HepG2 (cell line): ENCODE measurements around the gene SLC19A1. TPM values are rescaled to one million over a fixed set of nuclear protein-coding genes. Genes with fewer than 3 reads are reported as not detected.

Experiments
- FOSL1 ChIP-seq: sonication (generic); formaldehyde crosslinking; IDR thresholded peaks from 2 replicates; pipeline ENCODE4 v1.9.0; 2021; ENCODE audit warnings: missing genetic modification reagents, borderline replicate concordance
- HDAC1 ChIP-seq: sonication (generic); formaldehyde crosslinking; IDR thresholded peaks from 2 replicates; pipeline ENCODE4 v1.5.1; 2020; ENCODE audit warnings: mild to moderate bottlenecking, missing genetic modification reagents
- HMGA1 ChIP-seq: sonication (generic); formaldehyde crosslinking; conservative IDR thresholded peaks from 2 replicates; pipeline ENCODE4 v1.4.0; 2020; ENCODE audit warnings: missing genetic modification reagents
- MIER2 ChIP-seq: IDR thresholded peaks from 2 replicates; pipeline ENCODE4 v1.6.1; 2016; ENCODE audit warnings: missing biosample characterization, missing genetic modification reagents
- MTF1 ChIP-seq: sonication (generic); formaldehyde crosslinking; IDR thresholded peaks from 2 replicates; pipeline ENCODE4 v1.5.0; 2020; ENCODE audit warnings: missing genetic modification reagents
- NRL ChIP-seq: sonication (generic); formaldehyde crosslinking; IDR thresholded peaks from 2 replicates; pipeline ENCODE4 v1.5.0; 2020; ENCODE audit warnings: missing genetic modification reagents, mild to moderate bottlenecking, moderate library complexity, borderline replicate concordance
- SP140L ChIP-seq: sonication (generic); formaldehyde crosslinking; IDR thresholded peaks from 2 replicates; pipeline ENCODE4 v1.4.0; 2020; ENCODE audit warnings: missing genetic modification reagents, borderline replicate concordance
- SP4 ChIP-seq: sonication (generic); formaldehyde crosslinking; IDR thresholded peaks from 2 replicates; pipeline ENCODE4 v1.8.1; 2023; ENCODE audit warnings: mild to moderate bottlenecking, missing genetic modification reagents
- STAG1 ChIP-seq: sonication (generic); formaldehyde crosslinking; IDR thresholded peaks from 2 replicates; pipeline ENCODE4 v1.4.0; 2020; ENCODE audit warnings: missing genetic modification reagents
- ZBTB42 ChIP-seq: sonication (generic); formaldehyde crosslinking; IDR thresholded peaks from 2 replicates; pipeline ENCODE4 v1.5.0; 2020; ENCODE audit warnings: mild to moderate bottlenecking, missing genetic modification reagents
- ZNF317 ChIP-seq: sonication (generic); formaldehyde crosslinking; IDR thresholded peaks from 2 replicates; pipeline ENCODE4 v1.5.0; 2020; ENCODE audit warnings: mild to moderate bottlenecking, missing genetic modification reagents
- ZNF329 ChIP-seq: sonication (generic); formaldehyde crosslinking; IDR thresholded peaks from 2 replicates; pipeline ENCODE4 v1.9.0; 2021; ENCODE audit warnings: low read depth, mild to moderate bottlenecking, missing genetic modification reagents
- ZNF34 ChIP-seq: sonication (generic); formaldehyde crosslinking; IDR thresholded peaks from 2 replicates; pipeline ENCODE4 v1.4.0; 2020; ENCODE audit warnings: mild to moderate bottlenecking, missing genetic modification reagents, borderline replicate concordance
- ZNF549 ChIP-seq: sonication (generic); formaldehyde crosslinking; IDR thresholded peaks from 2 replicates; pipeline ENCODE4 v1.5.0; 2020; ENCODE audit warnings: missing genetic modification reagents
- ZNF761 ChIP-seq: sonication (generic); formaldehyde crosslinking; conservative IDR thresholded peaks from 2 replicates; pipeline ENCODE4 v1.4.0; 2020; ENCODE audit warnings: mild to moderate bottlenecking, missing genetic modification reagents
- ZNF792 ChIP-seq: IDR thresholded peaks from 2 replicates; pipeline ENCODE4 v1.6.1; 2016
- ZZZ3 ChIP-seq: sonication (generic); formaldehyde crosslinking; IDR thresholded peaks from 2 replicates; pipeline ENCODE4 v1.4.0; 2020; ENCODE audit warnings: missing genetic modification reagents, mild to moderate bottlenecking, borderline replicate concordance
- polyA plus RNA-seq, 8 experiments: library from polyadenylated mRNA; depleted of rRNA in 3 of 8; stranded (reverse) in 7 of 8; unstranded in 1 of 8; fragments of >200 nt; fragmentation: Illumina TruSeq in 4 of 8; extraction: Trizol in 4 of 8; gene quantifications; 2 replicates each; pipeline versions ENCODE4 v1.2.1 to v1.2.3, GENCODE V29; 2011 to 2016; ENCODE audit warnings: low read depth in 4 of 8, missing spikeins in 1 of 8, mixed read lengths in 1 of 8; ENCODE audit not compliant: insufficient read depth in 1 of 8
- total RNA-seq, 5 experiments: library from RNA; depleted of rRNA; stranded (reverse); fragments of >200 nt; fragmentation: Illumina TruSeq; extraction: Trizol; gene quantifications; 2 replicates each; pipeline ENCODE4 v1.2.3, GENCODE V29; 2016; ENCODE audit warnings: low read depth in 1 of 5
- TF ChIP-seq, protein P1 (sequence below): sonication (generic); formaldehyde crosslinking; IDR thresholded peaks from 2 replicates; pipeline ENCODE4 v1.5.0; 2020; ENCODE audit warnings: mild to moderate bottlenecking, low read depth, missing genetic modification reagents, borderline replicate concordance
- TF ChIP-seq, protein P2 (sequence below): sonication (generic); formaldehyde crosslinking; IDR thresholded peaks from 2 replicates; pipeline ENCODE4; 2020; ENCODE audit warnings: missing genetic modification reagents, mild to moderate bottlenecking, borderline replicate concordance
- TF ChIP-seq, protein P3 (sequence below): sonication (generic); formaldehyde crosslinking; IDR thresholded peaks from 2 replicates; pipeline ENCODE4 v1.4.0; 2020; ENCODE audit warnings: missing genetic modification reagents, mild to moderate bottlenecking, borderline replicate concordance
- TF ChIP-seq, protein P4 (sequence below): sonication (generic); formaldehyde crosslinking; IDR thresholded peaks from 2 replicates; pipeline ENCODE4 v1.5.0; 2020; ENCODE audit warnings: missing genetic modification reagents
- TF ChIP-seq, protein P5 (sequence below): sonication (generic); formaldehyde crosslinking; IDR thresholded peaks from 2 replicates; pipeline ENCODE4 v1.5.0; 2020; ENCODE audit warnings: missing genetic modification reagents

The SLC19A1 gene
- total and polyA plus RNA-seq, 2 of the 13 experiments (the other 11 are each of a cell fraction or from before 2014, with no cell fraction given), result 21.8 to 23.0 TPM

DNA sequence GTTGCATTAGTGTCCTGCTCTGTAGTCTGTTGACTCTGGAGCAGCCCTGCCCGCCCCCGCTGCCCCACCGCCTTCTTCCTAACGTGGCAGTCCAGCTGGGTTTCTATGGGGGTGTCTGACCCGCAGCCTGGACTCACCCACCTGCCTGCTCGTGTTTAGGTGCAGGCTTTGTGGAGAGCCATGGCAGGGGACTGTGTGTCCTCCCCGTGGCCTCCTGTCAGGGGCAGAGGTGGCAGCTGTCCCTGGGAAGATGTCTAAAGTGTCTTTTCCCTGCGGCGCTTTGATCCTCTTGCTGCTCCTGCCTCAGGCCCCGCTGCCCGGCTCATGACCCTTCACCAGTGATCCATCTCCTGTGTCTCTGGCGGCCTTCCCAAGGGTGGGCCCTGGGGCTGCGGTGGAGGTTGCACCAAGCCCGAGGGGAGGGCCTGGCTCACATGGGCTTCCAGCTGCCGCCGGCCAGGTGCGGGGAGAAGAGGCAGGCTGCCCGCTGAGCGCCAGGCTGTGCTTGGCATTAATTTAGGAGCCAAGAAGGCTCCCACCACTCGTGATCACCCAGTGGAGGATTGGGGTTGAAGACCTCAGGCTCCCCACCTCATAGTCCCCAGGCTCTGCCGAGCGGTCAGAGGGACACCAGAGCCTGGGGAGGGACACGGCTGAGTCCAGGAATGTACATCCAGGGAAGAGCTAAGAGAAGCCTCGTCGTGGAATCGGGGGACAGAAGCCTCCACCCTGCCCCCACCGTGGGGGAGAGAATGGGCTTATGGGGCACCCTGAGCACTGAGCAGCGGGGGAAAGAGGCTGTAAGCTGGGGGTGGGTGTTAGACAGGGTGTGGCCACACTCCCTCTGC, 93.2 kb downstream of the SLC19A1 start (continued):
- TF ChIP-seq NRL (CRISPR knock-in tag) (peak; percentile 67; the same call in 1 of the 2 replicates), ZNF34 (0 out of 2 replicates have a peak, but pooled peaks have one; percentile 6), ZNF317 (CRISPR knock-in tag) (0 out of 2 replicates have a peak, but pooled peaks have one; percentile 31), HMGA1 (CRISPR knock-in tag) (no peak), MIER2 (CRISPR knock-in tag) (peak; percentile 23; the same call in 1 of the 2 replicates), MTF1 (no peak), FOSL1 (no peak), ZNF329 (CRISPR knock-in tag) (peak; percentile 40; the same call in 1 of the 2 replicates), ZNF792 (peak; percentile 70; the same call in 1 of the 2 replicates), HDAC1 (CRISPR knock-in tag) (peak; percentile 75), ZZZ3 (CRISPR knock-in tag) (0 out of 2 replicates have a peak, but pooled peaks have one; percentile 42), SP4 (CRISPR knock-in tag) (peak; percentile 36; the same call in 1 of the 2 replicates), SP140L (CRISPR knock-in tag) (no peak), ZBTB42 (CRISPR knock-in tag) (0 out of 2 replicates have a peak, but pooled peaks have one; percentile 41), ZNF549 (peak; percentile 98), STAG1 (CRISPR knock-in tag) (no peak), ZNF761 (CRISPR knock-in tag) (0 out of 2 replicates have a peak, but pooled peaks have one; percentile 43)
- TF ChIP-seq, protein P1, sequence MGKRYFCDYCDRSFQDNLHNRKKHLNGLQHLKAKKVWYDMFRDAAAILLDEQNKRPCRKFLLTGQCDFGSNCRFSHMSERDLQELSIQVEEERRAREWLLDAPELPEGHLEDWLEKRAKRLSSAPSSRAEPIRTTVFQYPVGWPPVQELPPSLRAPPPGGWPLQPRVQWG, result no peak
- TF ChIP-seq, protein P2, sequence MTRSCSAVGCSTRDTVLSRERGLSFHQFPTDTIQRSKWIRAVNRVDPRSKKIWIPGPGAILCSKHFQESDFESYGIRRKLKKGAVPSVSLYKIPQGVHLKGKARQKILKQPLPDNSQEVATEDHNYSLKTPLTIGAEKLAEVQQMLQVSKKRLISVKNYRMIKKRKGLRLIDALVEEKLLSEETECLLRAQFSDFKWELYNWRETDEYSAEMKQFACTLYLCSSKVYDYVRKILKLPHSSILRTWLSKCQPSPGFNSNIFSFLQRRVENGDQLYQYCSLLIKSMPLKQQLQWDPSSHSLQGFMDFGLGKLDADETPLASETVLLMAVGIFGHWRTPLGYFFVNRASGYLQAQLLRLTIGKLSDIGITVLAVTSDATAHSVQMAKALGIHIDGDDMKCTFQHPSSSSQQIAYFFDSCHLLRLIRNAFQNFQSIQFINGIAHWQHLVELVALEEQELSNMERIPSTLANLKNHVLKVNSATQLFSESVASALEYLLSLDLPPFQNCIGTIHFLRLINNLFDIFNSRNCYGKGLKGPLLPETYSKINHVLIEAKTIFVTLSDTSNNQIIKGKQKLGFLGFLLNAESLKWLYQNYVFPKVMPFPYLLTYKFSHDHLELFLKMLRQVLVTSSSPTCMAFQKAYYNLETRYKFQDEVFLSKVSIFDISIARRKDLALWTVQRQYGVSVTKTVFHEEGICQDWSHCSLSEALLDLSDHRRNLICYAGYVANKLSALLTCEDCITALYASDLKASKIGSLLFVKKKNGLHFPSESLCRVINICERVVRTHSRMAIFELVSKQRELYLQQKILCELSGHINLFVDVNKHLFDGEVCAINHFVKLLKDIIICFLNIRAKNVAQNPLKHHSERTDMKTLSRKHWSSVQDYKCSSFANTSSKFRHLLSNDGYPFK, result peak; percentile 86
- TF ChIP-seq, protein P3, sequence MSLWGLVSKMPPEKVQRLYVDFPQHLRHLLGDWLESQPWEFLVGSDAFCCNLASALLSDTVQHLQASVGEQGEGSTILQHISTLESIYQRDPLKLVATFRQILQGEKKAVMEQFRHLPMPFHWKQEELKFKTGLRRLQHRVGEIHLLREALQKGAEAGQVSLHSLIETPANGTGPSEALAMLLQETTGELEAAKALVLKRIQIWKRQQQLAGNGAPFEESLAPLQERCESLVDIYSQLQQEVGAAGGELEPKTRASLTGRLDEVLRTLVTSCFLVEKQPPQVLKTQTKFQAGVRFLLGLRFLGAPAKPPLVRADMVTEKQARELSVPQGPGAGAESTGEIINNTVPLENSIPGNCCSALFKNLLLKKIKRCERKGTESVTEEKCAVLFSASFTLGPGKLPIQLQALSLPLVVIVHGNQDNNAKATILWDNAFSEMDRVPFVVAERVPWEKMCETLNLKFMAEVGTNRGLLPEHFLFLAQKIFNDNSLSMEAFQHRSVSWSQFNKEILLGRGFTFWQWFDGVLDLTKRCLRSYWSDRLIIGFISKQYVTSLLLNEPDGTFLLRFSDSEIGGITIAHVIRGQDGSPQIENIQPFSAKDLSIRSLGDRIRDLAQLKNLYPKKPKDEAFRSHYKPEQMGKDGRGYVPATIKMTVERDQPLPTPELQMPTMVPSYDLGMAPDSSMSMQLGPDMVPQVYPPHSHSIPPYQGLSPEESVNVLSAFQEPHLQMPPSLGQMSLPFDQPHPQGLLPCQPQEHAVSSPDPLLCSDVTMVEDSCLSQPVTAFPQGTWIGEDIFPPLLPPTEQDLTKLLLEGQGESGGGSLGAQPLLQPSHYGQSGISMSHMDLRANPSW (CRISPR knock-in tag), result peak; percentile 69; the same call in 1 of the 2 replicates
- TF ChIP-seq, protein P4, sequence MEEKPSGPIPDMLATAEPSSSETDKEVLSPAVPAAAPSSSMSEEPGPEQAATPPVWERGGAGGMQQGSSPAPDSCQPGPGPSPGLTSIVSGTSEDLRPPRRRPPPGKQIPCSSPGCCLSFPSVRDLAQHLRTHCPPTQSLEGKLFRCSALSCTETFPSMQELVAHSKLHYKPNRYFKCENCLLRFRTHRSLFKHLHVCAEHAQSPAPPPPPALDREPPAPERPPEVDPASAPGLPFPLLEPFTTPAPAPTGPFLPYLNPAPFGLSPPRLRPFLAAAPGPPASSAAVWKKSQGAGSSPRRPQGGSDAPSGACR (CRISPR knock-in tag), result no peak
- TF ChIP-seq, protein P5, sequence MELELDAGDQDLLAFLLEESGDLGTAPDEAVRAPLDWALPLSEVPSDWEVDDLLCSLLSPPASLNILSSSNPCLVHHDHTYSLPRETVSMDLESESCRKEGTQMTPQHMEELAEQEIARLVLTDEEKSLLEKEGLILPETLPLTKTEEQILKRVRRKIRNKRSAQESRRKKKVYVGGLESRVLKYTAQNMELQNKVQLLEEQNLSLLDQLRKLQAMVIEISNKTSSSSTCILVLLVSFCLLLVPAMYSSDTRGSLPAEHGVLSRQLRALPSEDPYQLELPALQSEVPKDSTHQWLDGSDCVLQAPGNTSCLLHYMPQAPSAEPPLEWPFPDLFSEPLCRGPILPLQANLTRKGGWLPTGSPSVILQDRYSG (CRISPR knock-in tag), result no peak
